Spleen (tissue), 11 donors: ENCODE data around the gene PTPRN2. TPM values are rescaled to one million over a fixed set of nuclear protein-coding genes. Genes with fewer than 3 reads are reported as not detected.
A peak's percentile ranks its signal among the peaks of the same experiment; 100 is the strongest.

Experiments used
- DNase-seq: peaks from one replicate; pipeline ENCODE4 v3.0.0-alpha.2; 2020
- H3K27ac ChIP-seq, 8 donors: fragments of 200-600 bp; sonication (generic) in 7 of 8; 1 replicate in 4 of 8; 2 replicates in 4 of 8; pipeline versions ENCODE4 v1.5.0 to v1.8.0; 2016 to 2021; ENCODE audit warnings: inconsistent platforms in 4 of 8, mild to moderate bottlenecking in 4 of 8, moderate library complexity in 1 of 8
- H3K27me3 ChIP-seq, 7 donors: fragments of 200-600 bp; sonication (generic) in 6 of 7; replicated peaks in 1 of 7; 1 replicate in 4 of 7; 2 replicates in 3 of 7; pipeline versions ENCODE4 v1.5.0 to v1.8.0; 2016 to 2021; ENCODE audit warnings: inconsistent platforms in 3 of 7, mild to moderate bottlenecking in 1 of 7
- H3K36me3 ChIP-seq, 6 donors: fragments of 200-600 bp; sonication (generic) in 5 of 6; 1 replicate in 4 of 6; 2 replicates in 2 of 6; pipeline versions ENCODE4 v1.5.0 to v1.8.0; 2016 to 2021; ENCODE audit warnings: inconsistent platforms in 2 of 6
- H3K4me1 ChIP-seq, 6 donors: fragments of 200-600 bp; sonication (generic) in 5 of 6; 1 replicate in 3 of 6; 2 replicates in 3 of 6; pipeline versions ENCODE4 v1.5.0 to v1.8.0; 2016 to 2021; ENCODE audit warnings: inconsistent platforms in 3 of 6
- H3K4me3 ChIP-seq, 8 donors: fragments of 200-600 bp; sonication (generic) in 7 of 8; 1 replicate in 4 of 8; 2 replicates in 4 of 8; pipeline versions ENCODE4 v1.5.0 to v1.8.0; 2016 to 2021; ENCODE audit warnings: inconsistent platforms in 4 of 8, mild to moderate bottlenecking in 4 of 8, moderate library complexity in 2 of 8
- H3K9me3 ChIP-seq, 8 donors: fragments of 200-600 bp; sonication (generic) in 7 of 8; 1 replicate in 4 of 8; 2 replicates in 4 of 8; pipeline versions ENCODE4 v1.5.0 to v1.8.0; 2016 to 2021; ENCODE audit warnings: inconsistent platforms in 4 of 8
- CTCF ChIP-seq, 11 experiments: fragments of 200-600 bp in 7 of 11; fragments of 450-650 bp in 4 of 11; sonication (generic) in 4 of 11; IDR thresholded peaks in 8 of 11; conservative IDR thresholded peaks in 3 of 11; 1 replicate in 7 of 11; 2 replicates in 4 of 11; pipeline versions ENCODE4 v1.4.0 to v1.8.0; 2016 to 2021; ENCODE audit warnings: antibody characterized with exemption in 11 of 11, inconsistent platforms in 4 of 11, mild to moderate bottlenecking in 1 of 11
- POLR2A ChIP-seq, 3 donors: fragments of 450-650 bp; IDR thresholded peaks; one replicate each; pipeline ENCODE4 v1.5.1; 2017; ENCODE audit warnings: antibody characterized with exemption in 3 of 3, mild to moderate bottlenecking in 1 of 3
- POLR2AphosphoS5 ChIP-seq, 3 donors: sonication (generic); formaldehyde crosslinking; IDR thresholded peaks; one replicate each; pipeline ENCODE4 v1.5.1; 2017; ENCODE audit warnings: antibody characterized with exemption in 3 of 3
- WGBS, 5 donors: extraction: QIAGEN DNeasy Blood & Tissue Kit in 3 of 5; methylation state at CpG; one replicate each; pipeline versions ENCODE4 v1.1.5 to v1.1.7; 2013 to 2018; 5-methylcytosine and 5-hydroxymethylcytosine counted together
- intact Hi-C: fragments of 100-400 bp; cut with DNase I; formaldehyde crosslinking; loops from one replicate; pipeline ENCODE4 v1.15.0; 2023; ENCODE audit warnings: low total_unique reads
- polyA plus RNA-seq, 3 donors: library from polyadenylated mRNA; stranded (reverse); fragments of 200-250 nt; gene quantifications; one replicate each; pipeline ENCODE4 v1.2.1, GENCODE V29; 2013
- total RNA-seq, 7 donors: library from RNA; depleted of rRNA in 3 of 7; stranded (reverse); fragments of >200 nt in 3 of 7; fragmentation: NEBNext Ultra II Directional in 4 of 7; extraction: Animal tissue kit (Norgen Biotek cat#: 25700) in 4 of 7; gene quantifications; one replicate each; pipeline versions ENCODE4 v1.1.0 to v1.2.1, GENCODE V29; 2016 to 2021
- donor health status: healthy with polysubstance abuse.
- donor health status: DM: no; HTN: no; CAD: no; lungs with moderate emphysema.
- donor health status: DM: no; HTN: no; CAD: no.
- donor health status: Bipolar disorder and iron deficiency.
- donor health status: healthy.
- donor health status: DM: no; HTN: no; CAD: no.
- donor health status: DM: yes; HTN: yes; CAD: no.

The PTPRN2 gene
- total and polyA plus RNA-seq, 10 donors: 7.0 to 22.8 (median 16.8) TPM

GRCh38 chr7:157775021-157775559, 812.5 kb downstream of the PTPRN2 start:
- intact Hi-C loops: no loop called here
- WGBS, 5 donors: 84 to 90% (median 87%) methylated on average over 22 to 25 of the region's 25 CpGs
- Histone ChIP-seq H3K4me3 (no peak overlapping the region), H3K27ac (no peak overlapping the region), H3K36me3 (no peaks in the 10 kb centered on the region), H3K27me3 (peaks cover 0 to 27% (median 0%) of the 10 kb centered on the region in 7 donors), H3K9me3 (peaks cover 0 to 18% (median 8%) of the 10 kb centered on the region in 8 donors), H3K4me1 (peaks cover 0 to 4% (median 0%) of the 10 kb centered on the region in 6 donors)
- TF ChIP-seq POLR2A (IDR thresholded peaks at IDR 0.05) (no peak), POLR2AphosphoS5 (IDR thresholded peaks at IDR 0.05) (no peak), CTCF (IDR thresholded peaks at IDR 0.05 in 8 of 11, conservative IDR thresholded peaks at IDR 0.05 in 3 of 11) (no peak)
- DNase-seq: peak; percentile 56

GRCh38 chr7:157774495-157774894, 813.1 kb downstream of the PTPRN2 start:
- Histone ChIP-seq H3K36me3 (no peaks in the 10 kb centered on the region), H3K27me3 (peaks cover 0 to 31% (median 0%) of the 10 kb centered on the region in 7 donors), H3K4me3 (no peak overlapping the region), H3K9me3 (peaks cover 0 to 18% (median 8%) of the 10 kb centered on the region in 8 donors), H3K4me1 (peaks cover 0 to 4% (median 0%) of the 10 kb centered on the region in 6 donors), H3K27ac (no peak overlapping the region)
- WGBS, 5 donors: 83 to 93% (median 86%) methylated on average over 11 of the region's 11 CpGs
- peak; percentile 63 for DNase-seq
- no peak for TF ChIP-seq POLR2AphosphoS5 (IDR thresholded peaks at IDR 0.05)
- TF ChIP-seq POLR2A (IDR thresholded peaks at IDR 0.05): no peak
- intact Hi-C loops: no loop called here

- intact Hi-C loops: no loop called here
- TF ChIP-seq POLR2AphosphoS5 (IDR thresholded peaks at IDR 0.05) (no peak), POLR2A (IDR thresholded peaks at IDR 0.05) (no peak), CTCF (IDR thresholded peaks at IDR 0.05 in 8 of 11, conservative IDR thresholded peaks at IDR 0.05 in 3 of 11) (no peak)
- Histone ChIP-seq H3K27ac (no peak overlapping the region), H3K36me3 (no peaks in the 10 kb centered on the region), H3K4me1 (peaks cover 0 to 4% (median 0%) of the 10 kb centered on the region in 6 donors), H3K9me3 (peaks cover 0 to 18% (median 8%) of the 10 kb centered on the region in 8 donors), H3K4me3 (no peak overlapping the region), H3K27me3 (peaks cover 0 to 37% (median 0%) of the 10 kb centered on the region in 7 donors)
- peak; percentile 64 for DNase-seq
- 80 to 93% (median 89%) methylated on average over 8 to 9 of the region's 9 CpGs for WGBS, 5 donors
These were observed 814.3 kb downstream of the PTPRN2 start for GRCh38 chr7:157773361-157773760.

- DNase-seq: peak; percentile 64
- peaks cover 0 to 38% (median 0%) of the 10 kb centered on the region in 7 donors for H3K27me3 ChIP-seq
- WGBS, 5 donors: 87 to 93% (median 91%) methylated on average over 17 to 21 of the region's 21 CpGs
- H3K4me3 ChIP-seq: no peak overlapping the region
- peaks cover 0 to 3% (median 0%) of the 10 kb centered on the region in 6 donors for H3K4me1 ChIP-seq
- H3K9me3 ChIP-seq: peaks cover 0 to 18% (median 8%) of the 10 kb centered on the region in 8 donors
- intact Hi-C loops: no loop called here
- TF ChIP-seq POLR2AphosphoS5 (IDR thresholded peaks at IDR 0.05): no peak
- no peak for TF ChIP-seq CTCF (IDR thresholded peaks at IDR 0.05 in 8 of 11, conservative IDR thresholded peaks at IDR 0.05 in 3 of 11)
- H3K36me3 ChIP-seq: no peaks in the 10 kb centered on the region
- H3K27ac ChIP-seq: no peak overlapping the region
These were observed 815.0 kb downstream of the PTPRN2 start for GRCh38 chr7:157772486-157773130.
